Measurements from ENCODE around the gene PHF1.

The PHF1 gene

DNA sequence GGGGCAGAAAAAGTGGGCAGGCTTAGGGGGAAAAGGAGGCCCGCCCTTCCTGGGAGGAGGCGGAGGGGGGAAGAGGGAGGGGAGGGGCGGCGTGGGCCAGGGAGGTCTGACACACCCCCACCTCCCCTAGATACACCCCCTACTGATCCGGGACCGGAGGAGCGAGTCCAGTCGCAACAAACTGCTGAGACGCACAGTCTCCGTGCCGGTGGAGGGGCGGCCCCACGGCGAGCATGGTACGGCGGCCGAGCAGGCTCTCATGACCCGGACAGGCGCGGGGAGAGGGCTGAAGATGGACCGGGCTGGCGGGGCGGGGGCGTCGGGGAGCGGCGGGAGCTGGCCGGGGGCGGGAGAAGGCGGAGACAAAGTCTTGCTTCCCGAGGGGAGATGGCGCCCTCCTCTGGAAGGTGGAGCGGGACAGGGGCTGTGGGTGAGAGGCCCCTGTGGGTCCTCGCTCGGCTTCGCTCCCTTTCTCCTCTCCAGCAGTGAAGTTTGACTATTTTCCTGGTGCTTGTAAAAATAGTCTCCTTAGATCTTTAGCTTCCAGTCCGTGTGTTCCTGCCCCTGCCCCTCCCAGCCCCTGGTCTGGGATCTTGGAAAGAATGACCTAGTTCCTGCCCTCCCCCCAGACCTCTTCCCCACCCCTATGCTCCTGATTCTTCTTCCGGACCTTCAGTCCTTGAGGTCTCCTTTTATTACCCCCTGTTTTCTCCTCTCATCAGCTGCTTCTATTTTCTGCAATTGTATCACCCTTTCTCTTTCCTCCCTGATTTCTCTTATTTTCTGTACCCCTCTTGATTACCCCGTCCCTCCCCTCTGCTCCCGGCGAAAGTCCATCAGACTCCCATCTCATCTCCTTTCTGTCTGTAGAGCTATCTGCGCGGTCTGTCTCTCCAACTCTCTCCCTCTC lies 15.1 kb downstream of the PHF1 start:
- Histone ChIP-seq H3K4me3 (ENCODE audit: low read length) (peak overlapping the region; percentile 64), H3K27me3 (ENCODE audit: control insufficient read depth, insufficient read depth, low read length) (no peaks in the 10 kb centered on the region), H3K9ac (ENCODE audit: low read length) (no peak overlapping the region), H3K4me1 (ENCODE audit: control insufficient read depth, insufficient read depth, low read length) (peaks cover 26% of the 10 kb centered on the region), H3K27ac (ENCODE audit: low read depth, low read length) (peak overlapping the region; percentile 83), H3K36me3 (ENCODE audit: control insufficient read depth, insufficient read depth, low read length) (no peaks in the 10 kb centered on the region)

DNA sequence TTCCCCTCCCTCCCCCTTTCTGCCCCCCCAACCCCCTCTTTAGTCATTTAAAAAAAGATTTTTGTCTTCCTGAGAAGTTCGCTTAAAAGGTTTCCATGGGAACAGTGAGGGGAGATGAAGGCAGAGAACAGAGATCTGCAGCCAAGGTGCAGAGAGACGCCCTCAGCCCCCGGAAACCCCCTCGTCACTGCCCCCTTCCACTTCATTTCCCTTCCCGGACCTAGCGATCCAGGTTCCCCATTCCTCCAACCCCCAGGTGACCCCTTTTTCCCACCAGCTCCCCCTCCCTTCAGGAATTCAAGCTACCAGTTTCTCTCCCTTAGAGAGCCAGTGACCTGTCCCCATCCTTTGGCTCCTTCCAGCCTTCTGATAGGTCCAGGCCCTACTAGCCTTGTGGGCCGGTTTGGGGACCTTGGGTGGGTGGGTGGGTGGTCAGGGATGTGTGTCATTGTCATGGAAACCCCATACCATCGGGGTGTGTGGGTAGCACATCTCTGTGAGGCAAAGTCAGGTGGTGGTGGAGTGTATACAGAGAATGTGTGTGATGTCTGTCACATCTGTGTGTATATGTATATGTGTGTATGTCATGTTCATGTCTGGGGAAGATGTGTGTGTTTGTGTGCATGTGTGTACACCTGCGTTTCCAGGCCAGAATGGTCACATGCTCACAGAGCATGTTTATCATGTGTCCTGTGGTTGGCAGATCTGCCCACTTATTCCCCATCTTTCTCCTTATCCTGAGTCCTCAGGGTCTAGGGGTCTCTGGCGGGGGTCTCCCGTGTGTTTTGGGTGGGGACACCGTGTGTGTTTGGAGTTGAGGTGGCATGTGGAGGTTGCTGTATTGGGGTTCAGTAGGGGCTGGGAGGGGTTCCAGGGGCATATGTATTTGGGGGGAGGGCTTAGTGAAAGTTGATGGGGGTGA lies 16.0 kb downstream of the PHF1 start:
- peak overlapping the region; percentile 56 for H3K4me3 ChIP-seq (ENCODE audit: low read length)
- peaks cover 31% of the 10 kb centered on the region for H3K4me1 ChIP-seq (ENCODE audit: control insufficient read depth, insufficient read depth, low read length)

DNA sequence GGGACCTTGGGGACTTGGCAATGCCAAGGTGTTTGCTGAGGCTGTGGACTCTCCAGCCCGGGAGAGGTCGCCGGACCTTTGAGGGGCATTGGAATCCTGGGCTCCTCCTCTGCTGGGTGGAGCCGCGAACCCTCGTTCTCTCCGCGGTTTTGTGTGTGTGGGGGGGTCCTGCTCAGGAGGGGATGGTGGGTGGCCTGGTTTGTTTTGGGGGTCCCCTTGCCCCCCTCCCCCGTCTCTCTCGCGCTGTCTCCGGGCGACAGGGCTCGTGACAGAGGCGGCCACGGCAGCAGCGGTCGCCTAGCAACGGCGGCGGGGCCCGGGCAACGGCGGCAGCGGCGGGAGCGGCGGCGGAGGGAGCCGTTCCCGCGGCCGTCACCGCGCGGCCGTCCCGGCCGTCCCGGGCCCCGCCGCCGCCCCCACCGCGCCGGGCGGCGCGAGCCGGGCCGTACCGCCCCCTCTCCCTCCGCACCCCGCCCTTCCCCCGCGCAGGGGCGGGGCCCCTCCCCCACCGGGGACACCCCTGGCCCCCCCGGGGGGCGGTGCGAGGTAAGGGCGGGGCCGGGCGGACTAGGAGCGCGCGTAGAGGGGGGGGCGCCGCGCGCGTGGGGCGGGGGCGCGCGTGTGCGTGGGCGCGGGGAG lies 16.9 kb downstream of the PHF1 start:
- Histone ChIP-seq H3K4me3 (ENCODE audit: low read length) (peak overlapping the region; percentile 56), H3K4me1 (ENCODE audit: control insufficient read depth, insufficient read depth, low read length) (peaks cover 31% of the 10 kb centered on the region), H3K27me3 (ENCODE audit: control insufficient read depth, insufficient read depth, low read length) (no peaks in the 10 kb centered on the region), H3K9ac (ENCODE audit: low read length) (no peak overlapping the region), H3K36me3 (ENCODE audit: control insufficient read depth, insufficient read depth, low read length) (no peaks in the 10 kb centered on the region), H3K27ac (ENCODE audit: low read depth, low read length) (peak overlapping the region; percentile 74)

More for the DNA sequence above, 16.0 kb downstream of the PHF1 start:
- no peak overlapping the region for H3K9ac ChIP-seq (ENCODE audit: low read length)
- H3K27me3 ChIP-seq (ENCODE audit: control insufficient read depth, insufficient read depth, low read length): no peaks in the 10 kb centered on the region
- H3K27ac ChIP-seq (ENCODE audit: low read depth, low read length): peak overlapping the region; percentile 83
- no peaks in the 10 kb centered on the region for H3K36me3 ChIP-seq (ENCODE audit: control insufficient read depth, insufficient read depth, low read length)

- Histone ChIP-seq H3K36me3 (ENCODE audit: control insufficient read depth, insufficient read depth, low read length) (no peaks in the 10 kb centered on the region), H3K4me3 (ENCODE audit: low read length) (peak overlapping the region; percentile 46), H3K4me1 (ENCODE audit: control insufficient read depth, insufficient read depth, low read length) (peaks cover 34% of the 10 kb centered on the region), H3K27ac (ENCODE audit: low read depth, low read length) (peak overlapping the region; percentile 74), H3K9ac (ENCODE audit: low read length) (peak overlapping the region; percentile 58), H3K27me3 (ENCODE audit: control insufficient read depth, insufficient read depth, low read length) (no peaks in the 10 kb centered on the region)
Observed at GRCh38 chr6:33428224-33428965, 17.6 kb downstream of the PHF1 start.

- Histone ChIP-seq H3K4me3 (ENCODE audit: low read length) (no peak overlapping the region), H3K27me3 (ENCODE audit: control insufficient read depth, insufficient read depth, low read length) (no peaks in the 10 kb centered on the region), H3K36me3 (ENCODE audit: control insufficient read depth, insufficient read depth, low read length) (no peaks in the 10 kb centered on the region), H3K9ac (ENCODE audit: low read length) (no peak overlapping the region), H3K27ac (ENCODE audit: low read depth, low read length) (peak overlapping the region; percentile 74), H3K4me1 (ENCODE audit: control insufficient read depth, insufficient read depth, low read length) (peaks cover 39% of the 10 kb centered on the region)
Observed at GRCh38 chr6:33428966-33429749, 18.3 kb downstream of the PHF1 start.

GRCh38 chr6:33429750-33430052 lies 18.9 kb downstream of the PHF1 start:
- Histone ChIP-seq H3K36me3 (ENCODE audit: control insufficient read depth, insufficient read depth, low read length) (no peaks in the 10 kb centered on the region), H3K4me3 (ENCODE audit: low read length) (no peak overlapping the region), H3K4me1 (ENCODE audit: control insufficient read depth, insufficient read depth, low read length) (peaks cover 34% of the 10 kb centered on the region), H3K27ac (ENCODE audit: low read depth, low read length) (peak overlapping the region; percentile 74), H3K27me3 (ENCODE audit: control insufficient read depth, insufficient read depth, low read length) (no peaks in the 10 kb centered on the region), H3K9ac (ENCODE audit: low read length) (no peak overlapping the region)

GRCh38 chr6:33430334-33430733 lies 19.5 kb downstream of the PHF1 start:
- H3K9ac ChIP-seq (ENCODE audit: low read length): no peak overlapping the region
- H3K27me3 ChIP-seq (ENCODE audit: control insufficient read depth, insufficient read depth, low read length): no peaks in the 10 kb centered on the region
- peaks cover 3% of the 10 kb centered on the region for H3K36me3 ChIP-seq (ENCODE audit: control insufficient read depth, insufficient read depth, low read length)
- peaks cover 29% of the 10 kb centered on the region for H3K4me1 ChIP-seq (ENCODE audit: control insufficient read depth, insufficient read depth, low read length)
- H3K4me3 ChIP-seq (ENCODE audit: low read length): no peak overlapping the region
- peak overlapping the region; percentile 65 for H3K27ac ChIP-seq (ENCODE audit: low read depth, low read length)

DNA sequence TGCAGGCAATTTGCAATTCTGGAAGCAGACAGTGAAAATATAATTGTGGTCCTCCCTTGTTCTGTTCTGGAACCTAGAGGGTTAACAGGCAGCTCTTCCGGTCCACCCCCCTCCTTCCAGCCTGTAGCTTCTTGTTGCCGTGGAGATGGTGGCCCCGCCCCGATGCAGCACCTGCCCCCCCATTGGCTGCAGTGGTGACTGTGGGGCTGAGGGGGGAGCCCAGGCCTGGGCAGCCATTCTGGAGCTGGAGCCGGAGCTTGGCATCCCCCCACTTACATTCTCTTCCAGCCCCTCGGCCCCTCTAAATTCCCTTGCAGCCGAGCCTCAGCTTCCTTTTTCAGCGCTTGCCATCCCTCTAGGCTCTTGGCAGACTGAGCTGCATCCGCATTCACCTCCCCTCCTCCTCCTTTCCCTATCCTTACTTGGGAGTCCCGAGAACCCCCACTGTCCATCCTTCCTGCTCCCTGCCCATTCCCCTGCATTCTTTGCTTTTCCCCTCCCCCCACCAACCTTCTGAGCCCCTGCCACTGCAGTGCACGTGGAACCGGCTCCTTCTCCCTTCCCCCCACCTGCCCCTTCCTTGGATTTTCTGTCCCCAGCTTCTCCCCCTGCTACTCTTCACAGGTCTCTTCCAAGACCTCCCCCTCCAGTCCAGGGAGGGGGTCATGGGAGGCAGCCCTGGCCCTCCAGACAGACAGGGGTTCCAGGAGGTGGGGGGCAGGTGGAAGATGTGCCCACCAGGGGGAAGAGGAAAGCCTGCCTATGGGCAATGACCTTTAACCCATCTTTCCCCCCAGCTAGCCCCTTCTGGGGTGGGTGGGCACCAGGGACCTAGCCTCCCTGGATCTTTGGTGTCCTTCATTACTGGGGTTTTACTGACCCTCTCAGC lies 20.4 kb downstream of the PHF1 start:
- H3K4me3 ChIP-seq (ENCODE audit: low read length): peak overlapping the region; percentile 57

DNA sequence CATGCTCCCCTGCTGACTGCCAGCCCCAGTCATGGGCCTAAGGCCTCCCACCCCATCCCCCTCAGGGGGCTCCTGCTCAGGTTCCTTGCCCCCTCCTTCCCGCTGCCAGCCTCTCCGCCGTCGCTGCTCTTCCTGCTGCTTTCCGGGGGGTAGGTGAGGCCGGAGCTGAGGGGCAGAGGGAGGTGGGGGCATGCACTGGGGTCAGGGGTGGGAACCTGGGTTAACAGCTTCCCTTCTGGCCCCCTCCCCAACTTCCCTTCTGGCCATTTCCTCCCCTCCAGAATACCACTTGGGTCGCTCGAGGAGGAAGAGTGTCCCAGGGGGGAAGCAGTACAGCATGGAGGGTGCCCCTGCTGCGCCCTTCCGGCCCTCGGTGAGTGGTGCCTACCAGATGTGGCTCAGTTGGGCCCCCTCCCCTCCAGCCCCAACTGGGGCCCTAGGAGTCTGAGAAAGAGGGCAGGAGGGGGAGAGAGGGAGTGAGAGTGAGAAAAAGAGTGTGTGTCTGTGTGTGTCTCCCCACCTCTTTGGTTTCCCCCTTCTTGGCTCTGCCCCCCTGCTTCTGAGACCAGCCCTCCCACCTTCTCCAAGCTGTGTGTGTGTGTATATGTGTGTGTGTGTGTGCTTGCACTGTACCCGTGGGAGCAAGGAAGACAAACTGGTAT lies 21.2 kb downstream of the PHF1 start:
- H3K9ac ChIP-seq (ENCODE audit: low read length): no peak overlapping the region
- H3K4me1 ChIP-seq (ENCODE audit: control insufficient read depth, insufficient read depth, low read length): peaks cover 29% of the 10 kb centered on the region
- peak overlapping the region; percentile 8 for H3K4me3 ChIP-seq (ENCODE audit: low read length)
- no peaks in the 10 kb centered on the region for H3K27me3 ChIP-seq (ENCODE audit: control insufficient read depth, insufficient read depth, low read length)
- peaks cover 6% of the 10 kb centered on the region for H3K36me3 ChIP-seq (ENCODE audit: control insufficient read depth, insufficient read depth, low read length)
- H3K27ac ChIP-seq (ENCODE audit: low read depth, low read length): peak overlapping the region; percentile 65

More for the DNA sequence above, 20.4 kb downstream of the PHF1 start:
- Histone ChIP-seq H3K9ac (ENCODE audit: low read length) (no peak overlapping the region), H3K27me3 (ENCODE audit: control insufficient read depth, insufficient read depth, low read length) (no peaks in the 10 kb centered on the region), H3K4me1 (ENCODE audit: control insufficient read depth, insufficient read depth, low read length) (peaks cover 29% of the 10 kb centered on the region), H3K36me3 (ENCODE audit: control insufficient read depth, insufficient read depth, low read length) (peaks cover 4% of the 10 kb centered on the region), H3K27ac (ENCODE audit: low read depth, low read length) (peak overlapping the region; percentile 65)

DNA sequence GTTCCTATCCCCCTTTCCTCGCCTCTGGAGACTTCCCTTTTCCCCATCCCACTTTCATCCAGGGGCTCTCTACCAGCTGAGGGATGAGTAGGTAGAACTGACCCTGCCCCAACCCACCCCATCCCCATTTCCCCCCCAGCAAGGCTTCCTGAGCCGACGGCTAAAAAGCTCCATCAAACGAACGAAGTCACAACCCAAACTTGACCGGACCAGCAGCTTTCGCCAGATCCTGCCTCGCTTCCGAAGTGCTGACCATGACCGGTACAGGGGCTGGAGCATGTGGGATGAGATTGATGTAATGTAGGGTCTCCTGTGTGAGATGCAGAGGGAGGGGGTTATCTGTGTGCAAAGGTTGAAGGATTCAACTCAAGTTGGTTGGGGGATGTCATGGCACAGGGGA lies 21.7 kb downstream of the PHF1 start:
- Histone ChIP-seq H3K9ac (ENCODE audit: low read length) (no peak overlapping the region), H3K27me3 (ENCODE audit: control insufficient read depth, insufficient read depth, low read length) (no peaks in the 10 kb centered on the region), H3K27ac (ENCODE audit: low read depth, low read length) (peak overlapping the region; percentile 85), H3K4me3 (ENCODE audit: low read length) (no peak overlapping the region), H3K4me1 (ENCODE audit: control insufficient read depth, insufficient read depth, low read length) (peaks cover 24% of the 10 kb centered on the region), H3K36me3 (ENCODE audit: control insufficient read depth, insufficient read depth, low read length) (peaks cover 10% of the 10 kb centered on the region)
